GM18508 (cell line): ENCODE measurements around the gene SLC22A12.
"Not testable (repeated sequence)": the region's sequence is repeated elsewhere in the genome, so short reads cannot be mapped to it uniquely, and the experiment has no call there.

ENCODE experiments used
- ATAC-seq: cut with Tn5 transposase; IDR thresholded peaks from one replicate; pipeline ENCODE4 v1.9.1; 2021; ENCODE audit warnings: moderate number of reproducible peaks; ENCODE audit not compliant: insufficient read depth, unreplicated experiment

Gene SLC22A12

GRCh38 chr11:64583296-64584262 is 7.4 kb upstream of the SLC22A12 start:
- no peak for ATAC-seq

GRCh38 chr11:64585150-64585549 is 5.9 kb upstream of the SLC22A12 start:
- ATAC-seq, result no peak

- ATAC-seq, result no peak
Observed at GRCh38 chr11:64586366-64586765, 4.7 kb upstream of the SLC22A12 start.

GRCh38 chr11:64588701-64589100 is 2.3 kb upstream of the SLC22A12 start:
- ATAC-seq, result no peak

GRCh38 chr11:64591257-64592233 is 525 bp downstream of the SLC22A12 start:
- no peak for ATAC-seq

- ATAC-seq, result no peak
Observed at GRCh38 chr11:64592234-64592615, 1.2 kb downstream of the SLC22A12 start.

GRCh38 chr11:64592656-64593055 is 1.6 kb downstream of the SLC22A12 start:
- ATAC-seq, result no peak

GRCh38 chr11:64593156-64594105 is 2.4 kb downstream of the SLC22A12 start:
- ATAC-seq, result no peak

- ATAC-seq, result no peak
Observed at GRCh38 chr11:64594159-64594939, 3.3 kb downstream of the SLC22A12 start.

GRCh38 chr11:64595922-64596321 is 4.9 kb downstream of the SLC22A12 start:
- not testable (repeated sequence) for ATAC-seq

GRCh38 chr11:64597671-64598101 is 6.7 kb downstream of the SLC22A12 start:
- ATAC-seq, result no peak

- ATAC-seq, result no peak
Observed at GRCh38 chr11:64598106-64598796, 7.2 kb downstream of the SLC22A12 start.

GRCh38 chr11:64598797-64599697 is 8.0 kb downstream of the SLC22A12 start:
- no peak for ATAC-seq

GRCh38 chr11:64599698-64600211 is 8.7 kb downstream of the SLC22A12 start:
- no peak for ATAC-seq

GRCh38 chr11:64600281-64600992 is 9.4 kb downstream of the SLC22A12 start:
- no peak for ATAC-seq

GRCh38 chr11:64601605-64602465 is 10.8 kb downstream of the SLC22A12 start:
- ATAC-seq, result no peak
